HG02973 (cell line): Measurements from ENCODE around the gene PLP2.

ENCODE experiments used
- ATAC-seq: cut with Tn5 transposase; IDR thresholded peaks from one replicate; pipeline ENCODE4 v1.9.1; 2021; ENCODE audit warnings: moderate library complexity; ENCODE audit not compliant: unreplicated experiment

PLP2 gene

GRCh38 chrX:49208399-49208798 is 36.7 kb downstream of the PLP2 start:
- no peak for ATAC-seq

- ATAC-seq = no peak
Measured at GRCh38 chrX:49209434-49210251, 37.9 kb downstream of the PLP2 start.

GRCh38 chrX:49210406-49210805 is 38.7 kb downstream of the PLP2 start:
- ATAC-seq = no peak

- no peak for ATAC-seq
Measured at GRCh38 chrX:49211074-49211473, 39.4 kb downstream of the PLP2 start.

- ATAC-seq = no peak
Measured at GRCh38 chrX:49212209-49212608, 40.5 kb downstream of the PLP2 start.

- ATAC-seq = no peak
Measured at GRCh38 chrX:49212861-49213260, 41.2 kb downstream of the PLP2 start.

GRCh38 chrX:49214416-49214815 is 42.7 kb downstream of the PLP2 start:
- no peak for ATAC-seq

GRCh38 chrX:49214996-49215526 is 43.4 kb downstream of the PLP2 start:
- ATAC-seq = no peak

GRCh38 chrX:49220100-49220499 is 48.4 kb downstream of the PLP2 start:
- no peak for ATAC-seq

- no peak for ATAC-seq
Measured at GRCh38 chrX:49221868-49222267, 50.2 kb downstream of the PLP2 start.
